HEK293 (cell line): ENCODE results near the gene NCKAP5.

Experiments
- PRDM2 ChIP-seq: fragments of 450-650 bp; formaldehyde crosslinking; IDR thresholded peaks from 2 replicates; pipeline ENCODE4 v1.5.1; 2016; ENCODE audit warnings: missing biosample characterization, missing genetic modification characterization, borderline replicate concordance
- PRDM4 ChIP-seq: fragments of 450-650 bp; formaldehyde crosslinking; IDR thresholded peaks from 2 replicates; pipeline ENCODE4 v1.5.1; 2017; ENCODE audit warnings: missing biosample characterization, missing genetic modification characterization
- PRDM6 ChIP-seq: fragments of 450-650 bp; formaldehyde crosslinking; IDR thresholded peaks from 2 replicates; pipeline ENCODE4 v1.5.1; 2017; ENCODE audit warnings: missing biosample characterization, missing genetic modification characterization
- SCRT2 ChIP-seq: fragments of 450-650 bp; formaldehyde crosslinking; IDR thresholded peaks from 2 replicates; pipeline ENCODE4 v1.5.1; 2016; ENCODE audit warnings: missing biosample characterization, missing genetic modification characterization
- ZBTB11 ChIP-seq: fragments of 450-650 bp; formaldehyde crosslinking; conservative IDR thresholded peaks from 2 replicates; pipeline ENCODE4 v1.5.1; 2016; ENCODE audit warnings: low read depth, missing biosample characterization, missing genetic modification characterization
- ZBTB7A ChIP-seq: fragments of 450-650 bp; formaldehyde crosslinking; IDR thresholded peaks from 2 replicates; pipeline ENCODE4 v1.5.1; 2016; ENCODE audit warnings: low read depth, missing biosample characterization, missing genetic modification characterization
- ZNF121 ChIP-seq: fragments of 450-650 bp; formaldehyde crosslinking; IDR thresholded peaks from 2 replicates; pipeline ENCODE4 v1.5.1; 2016; ENCODE audit warnings: missing biosample characterization, missing genetic modification characterization
- ZNF146 ChIP-seq: fragments of 450-650 bp; formaldehyde crosslinking; IDR thresholded peaks from 2 replicates; pipeline ENCODE4 v1.5.1; 2016; ENCODE audit warnings: missing biosample characterization, missing genetic modification characterization
- ZNF518A ChIP-seq: fragments of 450-650 bp; formaldehyde crosslinking; conservative IDR thresholded peaks from 2 replicates; pipeline ENCODE4 v1.5.1; 2016; ENCODE audit warnings: low read depth, missing biosample characterization, missing genetic modification characterization
- ZNF596 ChIP-seq: fragments of 450-650 bp; IDR thresholded peaks from 2 replicates; pipeline ENCODE4 v1.5.0; 2018; ENCODE audit warnings: missing biosample characterization, mild to moderate bottlenecking, missing genetic modification characterization, moderate library complexity
- ZNF639 ChIP-seq: fragments of 450-650 bp; formaldehyde crosslinking; IDR thresholded peaks from 2 replicates; pipeline ENCODE4 v1.5.1; 2016; ENCODE audit warnings: missing biosample characterization, missing genetic modification characterization
- ZNF664 ChIP-seq: fragments of 450-650 bp; formaldehyde crosslinking; IDR thresholded peaks from 2 replicates; pipeline ENCODE4 v1.5.1; 2016; ENCODE audit warnings: missing biosample characterization, missing genetic modification characterization
- ZNF791 ChIP-seq: fragments of 450-650 bp; formaldehyde crosslinking; IDR thresholded peaks from 2 replicates; pipeline ENCODE4 v1.5.1; 2016; ENCODE audit warnings: missing biosample characterization, missing genetic modification characterization
- ZSCAN18 ChIP-seq: fragments of 450-650 bp; formaldehyde crosslinking; IDR thresholded peaks from 2 replicates; pipeline ENCODE4 v1.5.1; 2016; ENCODE audit warnings: missing biosample characterization, missing genetic modification characterization
- ZSCAN23 ChIP-seq: fragments of 450-650 bp; formaldehyde crosslinking; IDR thresholded peaks from 2 replicates; pipeline ENCODE4 v1.5.1; 2016; ENCODE audit warnings: missing biosample characterization, missing genetic modification characterization

The NCKAP5 gene

GRCh38 chr2:133266041-133266925 lies 302.0 kb downstream of the NCKAP5 start (continued):
- TF ChIP-seq PRDM6 (tag by site-specific recombination) (no peak), PRDM4 (no peak), ZNF664 (tag by site-specific recombination) (no peak), ZNF639 (tag by site-specific recombination) (no peak), ZNF518A (tag by site-specific recombination) (no peak), ZNF596 (tag by site-specific recombination) (no peak), ZSCAN23 (no peak), SCRT2 (peak; percentile 74), ZNF146 (tag by site-specific recombination) (no peak), ZBTB7A (tag by site-specific recombination) (no peak), PRDM2 (tag by site-specific recombination) (no peak), ZBTB11 (tag by site-specific recombination) (no peak), ZNF791 (no peak), ZNF121 (tag by site-specific recombination) (no peak), ZSCAN18 (tag by site-specific recombination) (no peak)
